GM18511 (cell line): ENCODE results near the gene TMEM132C.

Source experiments
- ATAC-seq: cut with Tn5 transposase; IDR thresholded peaks from one replicate; pipeline ENCODE4 v1.9.1; 2021; ENCODE audit warnings: mild to moderate bottlenecking, moderate library complexity; ENCODE audit not compliant: unreplicated experiment

The TMEM132C gene

DNA sequence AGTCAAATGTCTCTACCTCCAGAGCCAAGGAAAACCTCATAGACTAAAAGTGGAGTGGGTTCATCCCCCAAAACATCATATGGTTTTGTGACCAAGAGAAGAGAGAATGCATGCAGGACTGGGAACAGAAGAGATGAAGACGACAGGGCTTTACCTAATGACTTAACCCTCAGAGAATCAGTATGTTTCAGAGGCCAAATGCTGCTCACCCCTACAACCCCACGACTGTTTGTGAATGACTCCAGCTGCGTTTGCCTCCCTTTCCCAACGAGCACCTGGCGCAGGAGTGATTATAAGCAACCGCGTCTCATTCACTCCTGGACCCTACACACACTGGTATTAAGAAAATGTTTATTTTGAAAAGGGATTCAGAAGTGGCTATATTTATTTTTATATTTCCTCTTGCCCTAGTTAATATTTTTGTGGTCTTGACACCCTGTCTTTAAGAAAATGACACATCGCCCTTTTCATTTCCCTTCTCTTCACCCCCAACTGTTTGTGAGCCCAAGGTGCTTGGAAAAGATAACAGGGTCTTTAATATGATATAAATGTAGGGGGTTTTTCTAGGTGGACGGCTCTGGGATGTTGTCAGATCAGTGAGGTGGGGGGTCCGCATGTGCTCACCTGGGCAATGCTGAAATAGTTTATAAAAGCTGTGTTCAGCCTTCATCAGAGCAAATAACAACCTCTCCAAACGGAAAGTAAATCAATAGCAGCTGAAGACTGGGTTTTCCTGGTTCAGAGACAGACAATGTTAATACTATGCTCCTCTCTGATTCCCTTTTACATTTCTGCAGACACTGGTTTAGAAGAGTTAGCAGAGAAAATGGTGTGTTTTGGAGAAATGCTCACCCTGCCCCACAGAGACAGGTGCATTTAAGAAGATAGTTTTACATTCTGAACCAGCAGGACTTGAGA is 479.1 kb downstream of the TMEM132C start:
- ATAC-seq = no peak

DNA sequence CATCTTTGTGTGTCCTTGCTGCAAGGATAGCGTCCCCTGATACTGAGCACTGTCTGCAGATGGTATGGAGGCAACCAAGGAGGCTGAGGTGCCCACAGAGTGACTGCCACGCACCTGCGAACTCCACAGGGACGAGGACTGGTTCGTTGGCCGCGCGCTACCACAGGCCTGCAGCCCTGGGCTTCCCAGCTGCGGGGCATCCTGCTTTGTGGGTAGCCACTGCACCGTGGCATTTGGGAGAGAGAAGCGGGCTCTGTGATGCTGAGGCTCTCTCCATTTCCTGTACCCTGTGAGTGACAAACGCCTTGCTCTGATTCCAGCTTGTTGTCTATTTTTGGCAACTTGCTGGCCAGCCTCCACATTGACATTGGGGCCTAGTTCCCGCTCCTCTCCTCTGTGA is 480.5 kb downstream of the TMEM132C start:
- ATAC-seq = no peak

GRCh38 chr12:128752386-128752785 is 485.4 kb downstream of the TMEM132C start:
- ATAC-seq = no peak

- ATAC-seq = no peak
Observed at GRCh38 chr12:128753438-128753837, 486.5 kb downstream of the TMEM132C start.

- ATAC-seq = no peak
Observed at GRCh38 chr12:128754275-128754674, 487.3 kb downstream of the TMEM132C start.

DNA sequence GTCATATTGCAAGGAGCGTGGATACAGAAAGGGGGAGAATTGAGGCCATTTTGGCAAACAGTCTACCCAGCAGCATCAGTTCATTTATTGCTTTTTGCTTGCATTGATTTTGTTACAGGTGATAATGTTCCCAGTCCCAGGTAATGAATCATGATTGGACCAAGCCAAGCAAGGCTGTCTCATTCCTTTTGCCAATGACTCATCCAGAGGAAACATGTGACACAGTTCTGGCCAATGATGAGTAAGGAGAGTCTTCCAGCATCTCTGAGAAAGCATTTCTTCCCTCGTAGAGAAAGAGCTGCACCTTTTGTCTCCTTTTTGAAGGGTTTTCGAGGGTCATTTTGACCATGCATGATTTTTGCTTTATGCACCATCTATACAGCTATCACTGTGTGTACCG is 488.6 kb downstream of the TMEM132C start:
- ATAC-seq = no peak
